MM.1S (cell line): ENCODE data around the gene POLR1A.

Experiments used
- DNase-seq: peaks from one replicate; pipeline ENCODE4 v3.0.0-alpha.2; 2015
- H2AFZ ChIP-seq: fragments of 300-600 bp; sonication (generic); 2 replicates; pipeline ENCODE4 v1.6.0; 2016; ENCODE audit warnings: antibody characterized with exemption, low read length
- H3F3A ChIP-seq: fragments of 300-600 bp; sonication (generic); 2 replicates; pipeline ENCODE4 v1.6.1; 2016; ENCODE audit warnings: mild to moderate bottlenecking, antibody characterized with exemption, low read length, moderate library complexity, mixed read lengths; ENCODE audit not compliant: insufficient read depth
- H3K27ac ChIP-seq: fragments of 300-600 bp; sonication (generic); 2 replicates; pipeline ENCODE4 v1.5.1; 2016; ENCODE audit warnings: mild to moderate bottlenecking, low read length
- H3K27me3 ChIP-seq: fragments of 300-600 bp; sonication (generic); replicated peaks from 2 replicates; pipeline ENCODE4 v1.6.0; 2016; ENCODE audit warnings: low read length; ENCODE audit not compliant: insufficient read depth
- H3K36me3 ChIP-seq: fragments of 300-600 bp; sonication (generic); replicated peaks from 2 replicates; pipeline ENCODE4 v1.6.1; 2016; ENCODE audit warnings: mild to moderate bottlenecking, low read length, mixed read lengths; ENCODE audit not compliant: insufficient read depth
- H3K4me1 ChIP-seq: fragments of 300-600 bp; sonication (generic); 2 replicates; pipeline ENCODE4 v1.6.1; 2016; ENCODE audit warnings: low read length, mixed read lengths
- H3K4me2 ChIP-seq: fragments of 300-600 bp; sonication (generic); 2 replicates; pipeline ENCODE4 v1.6.0; 2016; ENCODE audit warnings: low read depth, low read length
- H3K4me3 ChIP-seq: fragments of 300-600 bp; sonication (generic); 2 replicates; pipeline ENCODE4 v1.5.1; 2016; ENCODE audit warnings: low read length, mixed read lengths
- H3K79me2 ChIP-seq: fragments of 300-600 bp; sonication (generic); 2 replicates; pipeline ENCODE4 v1.6.1; 2016; ENCODE audit warnings: mixed run types, low read length, mixed read lengths
- H3K9ac ChIP-seq: fragments of 300-600 bp; sonication (generic); 2 replicates; pipeline ENCODE4 v1.6.1; 2016; ENCODE audit warnings: low read length, mixed read lengths
- H3K9me2 ChIP-seq: fragments of 300-600 bp; sonication (generic); replicated peaks from 2 replicates; pipeline ENCODE4 v1.6.1; 2016; ENCODE audit warnings: mild to moderate bottlenecking, low read length, mixed read lengths; ENCODE audit not compliant: insufficient read depth
- H3K9me3 ChIP-seq: fragments of 300-600 bp; sonication (generic); replicated peaks from 2 replicates; pipeline ENCODE4 v1.6.1; 2016; ENCODE audit warnings: mild to moderate bottlenecking, low read length, mixed read lengths; ENCODE audit not compliant: insufficient read depth
- H4K20me1 ChIP-seq: fragments of 300-600 bp; sonication (generic); 2 replicates; pipeline ENCODE4 v1.6.1; 2016; ENCODE audit warnings: mild to moderate bottlenecking, low read length, moderate library complexity, mixed read lengths; ENCODE audit not compliant: insufficient read depth
- EZH2 ChIP-seq: fragments of 300-600 bp; sonication (generic); optimal IDR thresholded peaks from 2 replicates; pipeline ENCODE3; 2017; ENCODE audit warnings: low read depth, mild to moderate bottlenecking, antibody characterized with exemption, low read length, mixed read lengths
- EZH2phosphoT487 ChIP-seq: fragments of 300-600 bp; sonication (generic); IDR thresholded peaks from 2 replicates; pipeline ENCODE4 v1.6.1; 2018; ENCODE audit warnings: antibody characterized with exemption, low read length
- TF ChIP-seq, protein P1 (sequence below): fragments of 300-600 bp; sonication (generic); IDR thresholded peaks from 2 replicates; pipeline ENCODE4 v1.5.1; 2016; ENCODE audit warnings: antibody characterized with exemption, low read length, mixed read lengths

The POLR1A gene

GRCh38 chr2:86079981-86080911 is 25.4 kb downstream of the POLR1A start:
- no peaks in the 10 kb centered on the region for H3K27me3 ChIP-seq
- H3K9ac ChIP-seq = peak overlapping the region; percentile 50; the same call in 1 of the 2 replicates
- H3K9me3 ChIP-seq = no peaks in the 10 kb centered on the region
- DNase-seq = peak; percentile 94
- no peaks in the 10 kb centered on the region for H4K20me1 ChIP-seq
- peaks cover 38% of the 10 kb centered on the region for H3K4me1 ChIP-seq
- peaks cover 39% of the 10 kb centered on the region for H3F3A ChIP-seq
- no peak overlapping the region; the same call in 1 of the 2 replicates for H3K4me3 ChIP-seq
- TF ChIP-seq EZH2 = no peak
- TF ChIP-seq, protein P1, sequence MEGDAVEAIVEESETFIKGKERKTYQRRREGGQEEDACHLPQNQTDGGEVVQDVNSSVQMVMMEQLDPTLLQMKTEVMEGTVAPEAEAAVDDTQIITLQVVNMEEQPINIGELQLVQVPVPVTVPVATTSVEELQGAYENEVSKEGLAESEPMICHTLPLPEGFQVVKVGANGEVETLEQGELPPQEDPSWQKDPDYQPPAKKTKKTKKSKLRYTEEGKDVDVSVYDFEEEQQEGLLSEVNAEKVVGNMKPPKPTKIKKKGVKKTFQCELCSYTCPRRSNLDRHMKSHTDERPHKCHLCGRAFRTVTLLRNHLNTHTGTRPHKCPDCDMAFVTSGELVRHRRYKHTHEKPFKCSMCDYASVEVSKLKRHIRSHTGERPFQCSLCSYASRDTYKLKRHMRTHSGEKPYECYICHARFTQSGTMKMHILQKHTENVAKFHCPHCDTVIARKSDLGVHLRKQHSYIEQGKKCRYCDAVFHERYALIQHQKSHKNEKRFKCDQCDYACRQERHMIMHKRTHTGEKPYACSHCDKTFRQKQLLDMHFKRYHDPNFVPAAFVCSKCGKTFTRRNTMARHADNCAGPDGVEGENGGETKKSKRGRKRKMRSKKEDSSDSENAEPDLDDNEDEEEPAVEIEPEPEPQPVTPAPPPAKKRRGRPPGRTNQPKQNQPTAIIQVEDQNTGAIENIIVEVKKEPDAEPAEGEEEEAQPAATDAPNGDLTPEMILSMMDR = peak; percentile 97
- H3K27ac ChIP-seq = peak overlapping the region; percentile 90
- H3K4me2 ChIP-seq = peak overlapping the region; percentile 58
- peaks cover 7% of the 10 kb centered on the region; the same call in 1 of the 2 replicates for H3K79me2 ChIP-seq
- peaks cover 5% of the 10 kb centered on the region; the same call in 1 of the 2 replicates for H3K36me3 ChIP-seq
- H2AFZ ChIP-seq = peak overlapping the region; percentile 49; the same call in 1 of the 2 replicates
- no peaks in the 10 kb centered on the region for H3K9me2 ChIP-seq

DNA sequence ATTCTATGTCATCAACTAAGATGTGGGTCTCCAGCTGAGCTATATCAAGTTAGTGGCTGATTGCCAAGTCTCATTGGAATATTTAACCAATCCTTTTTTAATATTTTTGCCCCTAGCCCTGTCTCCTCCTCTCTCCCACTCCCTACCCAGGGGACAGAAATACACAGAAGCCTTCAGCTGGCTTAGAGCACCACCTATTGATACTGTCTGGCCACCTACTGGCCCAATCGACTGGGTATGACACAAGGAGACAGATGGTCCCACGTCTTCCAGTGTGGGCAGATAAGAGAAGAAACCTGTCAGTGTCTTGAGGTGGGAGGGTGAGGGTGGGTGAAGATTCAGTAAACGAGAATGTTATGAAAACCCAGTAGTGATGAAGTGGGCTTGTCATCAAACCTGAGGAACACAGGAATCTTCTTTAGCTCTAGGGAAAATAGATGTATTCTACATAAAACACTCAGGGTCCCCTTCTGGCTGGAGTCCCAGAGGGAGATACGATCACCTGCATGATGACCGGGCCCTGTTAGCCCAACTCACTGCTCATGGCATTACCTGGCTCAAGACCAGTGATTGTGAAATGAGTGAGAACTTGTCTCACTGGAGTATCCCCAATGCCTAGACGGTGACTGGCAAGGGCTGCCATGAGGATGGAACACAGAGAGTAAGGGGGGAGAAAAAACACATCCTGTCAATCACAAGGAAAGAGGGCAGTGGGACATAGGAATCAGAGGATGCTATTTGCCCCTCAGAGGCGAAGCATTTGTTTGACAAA is 26.7 kb downstream of the POLR1A start:
- Histone ChIP-seq H3K27ac (peak overlapping the region; percentile 90; the same call in 1 of the 2 replicates), H3K9me2 (no peaks in the 10 kb centered on the region), H3K27me3 (no peaks in the 10 kb centered on the region), H3K4me3 (0 out of 2 replicates have a peak overlapping the region, but pooled peaks have one; percentile 3), H3K9me3 (no peaks in the 10 kb centered on the region), H4K20me1 (no peaks in the 10 kb centered on the region), H2AFZ (no peak overlapping the region), H3K9ac (peak overlapping the region; percentile 50; the same call in 1 of the 2 replicates), H3K79me2 (peaks cover 7% of the 10 kb centered on the region; the same call in 1 of the 2 replicates), H3K4me1 (peaks cover 38% of the 10 kb centered on the region), H3K36me3 (peaks cover 5% of the 10 kb centered on the region; the same call in 1 of the 2 replicates), H3K4me2 (peak overlapping the region; percentile 58), H3F3A (peaks cover 39% of the 10 kb centered on the region)
- DNase-seq = peak; percentile 82
- TF ChIP-seq EZH2phosphoT487 = no peak
- TF ChIP-seq, protein P1 = peak; percentile 87

GRCh38 chr2:86075886-86076285 is 29.8 kb downstream of the POLR1A start:
- Histone ChIP-seq H4K20me1 (no peaks in the 10 kb centered on the region), H2AFZ (no peak overlapping the region), H3K9me2 (no peaks in the 10 kb centered on the region), H3K36me3 (0 out of 2 replicates have a peak, but pooled peaks cover 5% of the 10 kb centered on the region), H3K27ac (no peak overlapping the region), H3K79me2 (peaks cover 7% of the 10 kb centered on the region), H3K27me3 (no peaks in the 10 kb centered on the region), H3K9me3 (no peaks in the 10 kb centered on the region), H3K4me2 (no peak overlapping the region), H3K4me3 (no peak overlapping the region), H3K9ac (no peak overlapping the region), H3K4me1 (peaks cover 51% of the 10 kb centered on the region), H3F3A (peaks cover 43% of the 10 kb centered on the region)
- DNase-seq = no peak
- TF ChIP-seq, protein P1 = no peak
- TF ChIP-seq EZH2phosphoT487 (no peak), EZH2 (no peak)
